HG03469 (cell line): ENCODE data around the gene LIFR.

Source experiments
- ATAC-seq: cut with Tn5 transposase; IDR thresholded peaks from one replicate; pipeline ENCODE4 v1.9.1; 2021; ENCODE audit warnings: mild to moderate bottlenecking, moderate library complexity, moderate number of reproducible peaks; ENCODE audit not compliant: unreplicated experiment

Gene LIFR

GRCh38 chr5:38551030-38552017, 5.1 kb downstream of the LIFR start:
- no peak for ATAC-seq

DNA sequence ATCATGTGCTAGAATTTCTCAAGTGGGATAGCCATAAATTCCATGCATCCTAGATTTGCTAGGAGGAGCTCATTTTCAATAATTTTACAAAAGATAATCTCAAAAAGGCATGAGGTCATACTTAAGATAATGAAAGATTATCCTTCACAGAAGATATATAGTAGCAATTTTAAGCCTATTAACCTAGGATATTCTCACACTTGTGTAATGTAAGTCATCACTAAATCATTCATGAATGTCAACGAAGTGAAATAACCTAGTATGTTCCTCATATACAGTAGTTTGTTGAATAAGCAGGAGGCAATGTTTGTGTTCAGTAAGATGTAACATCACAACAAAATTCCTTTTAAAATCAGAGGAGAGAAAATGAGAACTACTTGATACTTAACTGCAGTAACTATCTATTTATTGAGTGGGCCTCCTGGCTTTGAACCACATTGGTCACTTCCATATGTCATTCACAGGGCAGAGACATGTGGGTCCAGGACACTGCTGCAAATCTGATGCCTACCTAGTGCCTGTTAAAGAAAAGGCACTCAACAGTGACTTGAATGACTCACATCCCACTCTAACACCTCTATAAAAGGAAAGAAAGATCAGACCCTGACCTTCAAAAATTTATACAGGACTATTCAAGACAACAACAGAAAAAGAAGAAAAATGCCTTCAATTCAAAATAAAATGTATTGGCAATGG, 8.2 kb downstream of the LIFR start:
- no peak for ATAC-seq

DNA sequence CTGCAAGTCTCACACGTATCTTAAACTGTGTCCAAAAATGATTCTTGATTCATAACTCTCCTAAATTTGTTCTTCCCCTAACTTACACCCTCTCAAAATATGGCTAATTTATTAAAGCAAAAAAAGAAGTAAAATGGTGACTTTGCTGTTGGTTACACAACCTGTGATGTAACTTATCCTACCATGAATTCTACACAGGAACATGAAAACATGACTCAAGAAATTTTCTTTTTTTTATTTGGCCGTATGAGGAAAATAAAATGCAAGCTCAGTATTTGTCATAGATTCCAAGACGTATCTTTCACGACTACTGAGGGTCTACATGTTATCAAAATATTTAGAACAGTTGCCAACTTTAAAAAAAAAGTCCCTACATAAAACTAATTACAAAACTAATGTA, 9.2 kb downstream of the LIFR start:
- ATAC-seq, result no peak

GRCh38 chr5:38546691-38547146, 9.7 kb downstream of the LIFR start:
- ATAC-seq, result no peak

- ATAC-seq, result no peak
These were observed 12.6 kb downstream of the LIFR start for GRCh38 chr5:38543886-38544285.

- no peak for ATAC-seq
These were observed 13.4 kb downstream of the LIFR start for GRCh38 chr5:38543074-38543473.

DNA sequence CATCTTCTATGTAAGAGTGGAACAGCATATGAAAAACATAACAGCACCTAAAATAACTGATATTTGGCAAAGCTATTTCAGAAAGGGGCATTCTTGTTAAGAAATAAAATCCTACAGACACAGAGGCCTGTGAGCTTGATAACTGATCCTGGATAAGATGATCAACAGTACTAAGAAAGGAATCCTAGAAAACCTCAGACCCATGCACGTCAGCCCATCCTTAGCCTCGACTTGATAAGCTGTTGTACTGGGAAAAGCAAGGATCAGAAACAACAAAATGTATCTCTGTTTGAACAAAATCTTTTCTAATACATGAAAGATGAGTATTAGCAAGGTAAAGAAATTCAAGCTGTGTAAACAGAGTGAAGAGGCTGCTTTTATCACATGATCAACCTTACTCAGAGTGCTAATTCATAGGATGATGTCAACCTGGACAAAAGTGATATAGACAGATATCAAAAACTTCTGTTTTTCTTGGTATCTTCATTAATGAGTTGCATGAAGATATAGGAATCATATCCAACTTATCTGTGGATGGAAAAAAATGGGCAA, 15.2 kb downstream of the LIFR start:
- no peak for ATAC-seq

DNA sequence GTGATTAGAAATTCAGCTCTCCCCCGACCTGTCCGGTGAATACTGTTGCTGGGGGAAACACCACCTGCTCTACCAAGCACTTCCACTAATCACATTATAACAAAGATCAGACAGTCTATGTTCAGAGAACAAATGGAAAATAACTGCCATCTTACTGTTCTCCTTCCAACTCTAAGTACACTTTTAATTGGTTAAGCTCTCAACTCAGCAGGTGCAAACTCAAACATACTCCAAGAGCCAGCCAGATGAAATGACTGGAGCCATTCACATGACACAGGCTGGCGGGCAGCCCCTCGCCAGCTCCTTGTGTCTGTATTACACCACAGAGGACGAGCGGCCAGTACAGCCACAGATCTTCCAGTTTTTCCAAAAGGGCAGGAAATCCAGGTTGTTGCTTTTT, 16.1 kb downstream of the LIFR start:
- ATAC-seq, result no peak

DNA sequence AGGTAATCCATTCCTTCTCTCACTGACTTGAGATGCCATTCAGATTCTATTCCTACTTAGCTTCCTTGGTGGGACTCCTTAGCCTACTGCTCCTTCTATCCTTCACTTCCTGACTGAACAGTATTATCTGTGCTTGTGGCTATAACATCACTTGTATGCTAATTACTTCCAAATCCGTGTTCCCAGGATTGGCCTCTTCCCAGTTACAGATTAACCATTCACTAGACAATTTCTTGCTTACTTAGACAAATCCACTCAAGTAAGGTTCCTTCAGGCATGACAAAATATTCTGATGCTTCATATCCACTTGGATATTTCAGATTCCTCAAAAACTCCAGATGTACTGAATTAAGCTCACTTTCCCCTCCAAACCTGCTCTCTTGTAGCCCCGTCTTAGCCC, 18.3 kb downstream of the LIFR start:
- ATAC-seq, result no peak

DNA sequence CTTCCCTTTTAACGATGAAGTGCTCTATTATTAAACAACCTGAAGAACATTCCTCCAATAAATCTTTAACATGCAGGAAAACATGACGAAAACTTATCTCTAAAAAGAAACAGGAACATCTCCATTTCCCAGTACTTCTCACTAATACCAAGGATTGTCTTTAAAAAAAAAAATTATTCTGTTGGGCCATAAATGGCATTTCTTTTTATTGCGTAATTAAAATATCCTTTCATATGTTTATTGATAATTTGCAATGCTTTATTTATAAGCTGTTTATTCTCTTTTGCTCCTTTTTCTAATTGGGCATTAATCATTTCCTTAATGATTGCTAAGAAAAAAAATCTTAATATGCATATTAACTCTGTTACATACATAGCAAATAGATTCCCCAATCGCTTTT, 18.9 kb downstream of the LIFR start:
- ATAC-seq, result no peak

GRCh38 chr5:38536968-38537367, 19.5 kb downstream of the LIFR start:
- no peak for ATAC-seq

GRCh38 chr5:38535845-38536244, 20.6 kb downstream of the LIFR start:
- ATAC-seq, result no peak

GRCh38 chr5:38535248-38535750, 21.1 kb downstream of the LIFR start:
- no peak for ATAC-seq

DNA sequence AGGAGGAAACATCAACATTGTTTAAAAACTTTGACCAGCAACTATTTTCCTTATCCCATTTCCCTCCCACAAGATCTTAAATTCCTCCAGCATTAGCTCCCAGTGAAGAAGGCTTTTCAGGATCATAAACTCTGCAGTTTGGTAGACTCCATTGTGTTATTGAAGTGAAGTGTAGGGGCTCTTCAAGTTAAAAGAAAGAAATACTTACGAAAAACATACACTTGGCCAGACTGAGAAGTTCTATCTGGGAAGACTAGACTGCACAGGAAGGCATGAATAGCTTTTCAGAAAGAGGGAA, 22.3 kb downstream of the LIFR start:
- no peak for ATAC-seq

DNA sequence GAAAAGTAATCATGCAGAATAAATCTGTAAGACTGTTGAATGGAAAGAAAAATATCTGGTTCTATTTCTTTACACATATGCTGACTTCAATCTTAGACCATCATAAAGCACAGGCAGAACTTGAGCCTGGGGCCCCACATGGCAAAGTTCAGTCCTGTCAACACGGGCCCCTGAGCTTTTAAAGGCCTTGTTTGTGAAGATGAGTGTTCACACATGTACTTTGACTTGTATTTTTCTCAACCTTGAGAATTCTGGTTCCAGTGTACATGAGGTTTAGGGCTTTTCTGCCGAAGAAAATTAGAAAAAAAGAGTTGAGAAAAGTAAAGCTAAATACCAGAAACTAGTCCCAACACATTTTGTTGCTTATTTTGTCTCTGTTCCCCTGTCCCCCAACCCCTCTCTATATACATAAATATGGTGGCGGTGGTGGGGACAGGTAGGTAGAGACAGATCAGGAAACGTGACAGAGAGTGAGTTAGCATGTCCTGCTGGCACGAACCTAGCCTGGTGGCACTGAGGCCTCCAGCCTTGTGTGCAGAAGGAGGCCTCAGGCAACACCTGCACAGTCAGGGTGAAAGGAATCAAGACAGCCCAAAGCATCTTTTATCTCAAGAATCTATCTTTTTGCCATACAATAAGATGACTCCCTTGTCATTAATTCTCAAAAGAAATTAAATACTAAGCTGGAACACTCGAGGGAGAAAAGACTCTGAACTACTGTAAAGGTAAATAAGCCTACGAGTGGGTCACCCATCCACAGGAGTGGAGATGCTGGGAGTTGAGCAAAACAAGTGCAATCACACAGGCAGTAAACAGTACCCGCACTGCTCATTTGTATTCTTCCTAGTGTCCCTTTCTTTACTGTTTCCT, 22.9 kb downstream of the LIFR start:
- no peak for ATAC-seq

DNA sequence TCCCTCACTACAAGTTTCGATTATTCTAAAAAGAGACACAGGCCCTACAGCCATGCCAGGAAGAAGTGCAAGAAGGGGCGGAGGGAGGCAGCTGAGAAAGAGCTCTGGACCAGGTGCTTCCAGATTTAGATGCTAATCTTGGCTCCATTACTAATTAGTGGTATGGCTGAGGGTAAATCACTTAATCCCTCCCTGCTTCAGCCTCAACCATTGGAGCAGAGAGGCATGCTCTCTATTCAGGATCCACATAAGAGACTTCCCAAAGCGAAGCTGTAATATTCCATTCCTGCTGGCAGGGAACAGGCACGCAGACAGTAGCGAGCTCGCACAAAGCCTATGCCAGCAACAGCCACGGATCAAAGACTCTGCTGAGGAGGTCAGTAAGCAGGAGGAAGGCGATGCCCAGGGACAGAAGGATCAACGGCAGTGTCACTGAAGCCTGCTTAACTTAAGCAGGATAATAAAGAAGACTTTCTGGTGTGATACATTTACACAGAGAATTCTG, 24.2 kb downstream of the LIFR start:
- no peak for ATAC-seq

DNA sequence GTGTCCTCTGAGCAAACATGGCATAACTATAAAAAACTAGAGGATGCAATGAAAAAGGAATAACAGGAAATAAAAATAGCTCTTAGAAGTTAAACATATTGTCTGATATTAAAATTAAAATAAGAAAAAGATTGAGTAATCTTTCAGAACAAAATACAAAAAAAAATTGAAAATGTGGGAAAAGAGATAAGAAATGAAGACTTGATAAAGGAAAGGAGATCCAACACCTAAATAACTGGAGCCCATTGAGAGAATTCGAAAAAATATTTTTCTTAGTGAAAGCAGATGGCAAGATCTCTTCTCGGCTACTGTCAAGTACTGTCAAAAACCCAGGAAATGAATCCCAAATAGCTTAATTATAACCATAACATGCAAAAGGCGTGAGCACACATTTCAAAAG, 24.9 kb downstream of the LIFR start:
- no peak for ATAC-seq

DNA sequence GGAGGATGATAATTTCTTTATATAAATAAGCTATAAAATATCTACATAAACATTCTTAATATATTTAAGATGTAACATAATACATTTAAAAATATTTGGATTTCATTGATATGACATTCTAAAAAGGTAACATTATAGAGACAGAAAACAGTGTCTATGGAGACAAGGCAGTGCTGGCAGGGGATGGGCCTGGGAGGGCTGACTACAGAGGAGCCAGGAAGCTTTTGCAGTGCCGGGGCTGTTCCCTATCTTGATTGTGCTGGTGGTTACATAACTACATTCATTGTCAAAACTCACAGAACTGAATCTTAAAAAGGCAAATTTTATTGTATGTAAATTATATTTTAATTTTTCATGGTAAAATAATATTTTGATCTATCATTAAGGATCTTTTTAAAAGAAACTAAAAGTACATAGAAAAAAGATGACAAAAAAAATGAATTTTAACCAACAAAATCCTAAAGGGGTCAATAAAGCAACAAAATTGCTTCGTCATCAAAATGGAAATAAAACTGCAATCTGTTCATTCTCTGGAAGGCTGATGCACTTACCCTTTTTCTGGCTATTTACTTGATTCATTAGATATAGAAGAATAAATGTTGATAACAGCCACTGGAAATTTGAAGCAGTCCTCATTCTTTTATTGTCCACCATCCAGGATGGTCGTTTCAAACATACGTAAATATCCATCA, 26.3 kb downstream of the LIFR start:
- ATAC-seq, result no peak

DNA sequence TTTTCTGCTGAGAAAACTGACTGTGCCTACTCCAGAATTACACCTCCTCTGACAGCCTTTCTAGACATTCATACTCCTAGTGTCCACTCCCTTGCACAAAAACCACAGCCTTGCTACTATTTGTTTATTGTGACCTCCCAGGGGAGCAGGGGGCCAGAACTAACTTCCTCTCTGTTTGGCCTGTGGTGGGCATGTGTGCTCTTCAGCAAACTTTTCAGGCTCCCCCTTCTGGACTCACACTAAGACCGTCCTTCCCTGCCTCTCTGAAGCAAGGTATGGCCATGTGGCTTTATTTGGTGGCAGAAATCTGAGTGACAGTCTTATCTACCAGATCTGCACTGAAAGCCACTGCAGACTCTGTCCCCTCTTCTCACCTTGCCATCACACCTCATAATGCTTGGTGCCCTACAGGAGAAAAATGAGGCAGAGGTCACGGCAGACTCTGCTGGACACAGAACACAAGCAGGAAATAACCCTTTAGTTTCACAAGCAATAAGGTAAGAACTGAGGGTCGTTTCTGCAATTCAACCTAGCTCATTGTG, 28.2 kb downstream of the LIFR start:
- ATAC-seq, result no peak

- no peak for ATAC-seq
These were observed 29.0 kb downstream of the LIFR start for GRCh38 chr5:38527475-38527874.
